ENCODE data around the gene IL18. TPM values are rescaled to one million over a fixed set of nuclear protein-coding genes. Genes with fewer than 3 reads are reported as not detected.
A peak's percentile ranks its signal among the peaks of the same experiment; 100 is the strongest.

The IL18 gene
- total and polyA plus RNA-seq, 9 of the 15 experiments (the other 6 are each of a cell fraction or from before 2014, with no cell fraction given): 4.1 to 10.0 (median 6.1) TPM

DNA sequence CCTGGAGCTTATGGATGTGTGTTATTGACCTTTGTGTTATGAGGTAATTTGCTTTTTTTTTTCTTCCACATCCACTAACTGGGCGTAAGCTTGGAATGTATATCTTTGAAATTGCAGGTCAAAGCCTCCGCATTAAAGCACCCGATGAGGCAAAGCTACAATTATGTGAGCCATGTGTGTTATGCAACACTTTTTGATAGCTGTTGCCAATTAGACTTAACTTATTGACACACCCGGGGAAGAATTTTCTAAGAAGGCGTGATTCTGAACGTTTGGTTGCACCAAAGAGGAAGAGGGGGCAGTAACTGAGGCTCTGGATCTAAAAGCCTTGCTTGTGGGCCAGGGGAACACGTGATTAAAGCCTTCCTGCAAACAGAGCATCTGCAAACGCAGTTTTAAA is 2.7 kb upstream of the IL18 start:
- Histone ChIP-seq H3K4me2 (ENCODE audit: insufficient read depth, low read length) (no peak overlapping the region), H3K4me3 (no peak overlapping the region), H3K9me3 (replicated peaks; ENCODE audit: control insufficient read depth, insufficient read depth, low read depth, low read length) (no peaks in the 10 kb centered on the region), H2AFZ (ENCODE audit: low read depth, low read length) (0 out of 2 replicates have a peak overlapping the region, but pooled peaks have one; percentile 40), H3K4me1 (replicated peaks in 1 of 2; ENCODE audit: control insufficient read depth in 2 of 2, insufficient read depth in 2 of 2, low read length in 2 of 2) (peaks cover 3 to 5% of the 10 kb centered on the region in 2 experiments; a peak in 1 of 5 replicates), H3K79me2 (ENCODE audit: control insufficient read depth, insufficient read depth, low read length) (no peaks in the 10 kb centered on the region), H3K27me3 (ENCODE audit: control insufficient read depth in 2 of 2, insufficient read depth in 2 of 2, low read length in 2 of 2) (no peaks in the 10 kb centered on the region), H3K9me1 (ENCODE audit: control insufficient read depth, insufficient read depth, low read length) (no peaks in the 10 kb centered on the region), H3K36me3 (ENCODE audit: control insufficient read depth, insufficient read depth, low read length) (no peaks in the 10 kb centered on the region), H3K9ac (ENCODE audit: insufficient read depth in 1 of 2, low read depth in 2 of 2, low read length in 2 of 2) (no peak overlapping the region), H3K27ac (ENCODE audit: extremely low read depth, low read depth, low read length) (no peak overlapping the region), H4K20me1 (replicated peaks; ENCODE audit: control insufficient read depth, insufficient read depth, low read length) (no peaks in the 10 kb centered on the region)
- ChIA-PET CTCF (ENCODE audit: low intra/inter-chr PET ratio) (no interaction called here), POLR2A (interaction anchor here (0.6 kb wide), 1 partner anchor 14 kb away, joined by 3 read pairs; no protein-coding TSS in a partner anchor)
- FAIRE-seq (no peak), DNase-seq (ENCODE audit: extremely low read depth in 1 of 4, low spot score in 3 of 4) (no peak), ATAC-seq (no peak)
- no TSS peak for BruUV-seq (replicated peaks)
- TF ChIP-seq, protein P1, sequence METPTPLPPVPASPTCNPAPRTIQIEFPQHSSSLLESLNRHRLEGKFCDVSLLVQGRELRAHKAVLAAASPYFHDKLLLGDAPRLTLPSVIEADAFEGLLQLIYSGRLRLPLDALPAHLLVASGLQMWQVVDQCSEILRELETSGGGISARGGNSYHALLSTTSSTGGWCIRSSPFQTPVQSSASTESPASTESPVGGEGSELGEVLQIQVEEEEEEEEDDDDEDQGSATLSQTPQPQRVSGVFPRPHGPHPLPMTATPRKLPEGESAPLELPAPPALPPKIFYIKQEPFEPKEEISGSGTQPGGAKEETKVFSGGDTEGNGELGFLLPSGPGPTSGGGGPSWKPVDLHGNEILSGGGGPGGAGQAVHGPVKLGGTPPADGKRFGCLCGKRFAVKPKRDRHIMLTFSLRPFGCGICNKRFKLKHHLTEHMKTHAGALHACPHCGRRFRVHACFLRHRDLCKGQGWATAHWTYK (CRISPR knock-in tag; IDR thresholded peaks at IDR 0.05): no peak
- TF ChIP-seq TGIF2 (CRISPR knock-in tag; IDR thresholded peaks at IDR 0.05): no peak
- TF ChIP-seq HNRNPK (IDR thresholded peaks at IDR 0.05; ENCODE audit: low read depth, low read length, poor library complexity, severe bottlenecking): no peak
- TF ChIP-seq, protein P2, sequence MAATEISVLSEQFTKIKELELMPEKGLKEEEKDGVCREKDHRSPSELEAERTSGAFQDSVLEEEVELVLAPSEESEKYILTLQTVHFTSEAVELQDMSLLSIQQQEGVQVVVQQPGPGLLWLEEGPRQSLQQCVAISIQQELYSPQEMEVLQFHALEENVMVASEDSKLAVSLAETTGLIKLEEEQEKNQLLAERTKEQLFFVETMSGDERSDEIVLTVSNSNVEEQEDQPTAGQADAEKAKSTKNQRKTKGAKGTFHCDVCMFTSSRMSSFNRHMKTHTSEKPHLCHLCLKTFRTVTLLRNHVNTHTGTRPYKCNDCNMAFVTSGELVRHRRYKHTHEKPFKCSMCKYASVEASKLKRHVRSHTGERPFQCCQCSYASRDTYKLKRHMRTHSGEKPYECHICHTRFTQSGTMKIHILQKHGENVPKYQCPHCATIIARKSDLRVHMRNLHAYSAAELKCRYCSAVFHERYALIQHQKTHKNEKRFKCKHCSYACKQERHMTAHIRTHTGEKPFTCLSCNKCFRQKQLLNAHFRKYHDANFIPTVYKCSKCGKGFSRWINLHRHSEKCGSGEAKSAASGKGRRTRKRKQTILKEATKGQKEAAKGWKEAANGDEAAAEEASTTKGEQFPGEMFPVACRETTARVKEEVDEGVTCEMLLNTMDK (IDR thresholded peaks at IDR 0.05; ENCODE audit: borderline replicate concordance, insufficient read depth, low read depth, low read length, poor library complexity, severe bottlenecking): no peak
- TF ChIP-seq CEBPB (tag; IDR thresholded peaks at IDR 0.05): 0 out of 2 replicates have a peak, but pooled peaks have one; percentile 14
- intact Hi-C loops (cut with micrococcal nuclease): no loop called here
- 55% methylated on average over 8 of the region's 8 CpGs for WGBS (ENCODE audit: insufficient coverage, low coverage, missing lambda C conversion rate)
- in situ Hi-C loops (cut with MboI): no loop called here
